Measurements from ENCODE around the gene CYB5R2.

Gene CYB5R2

GRCh38 chr11:7651700-7652099 is 21.6 kb downstream of the CYB5R2 start:
- H3K4me1 ChIP-seq (ENCODE audit: control insufficient read depth in 1 of 2, insufficient read depth in 2 of 2, low read length in 2 of 2): no peaks in the 10 kb centered on the region
- H3K27ac ChIP-seq (ENCODE audit: low read length): no peak overlapping the region
- peaks cover 41 to 58% of the 10 kb centered on the region in 2 donors for H3K36me3 ChIP-seq (ENCODE audit: control insufficient read depth in 1 of 2, insufficient read depth in 2 of 2, low read length in 2 of 2)

DNA sequence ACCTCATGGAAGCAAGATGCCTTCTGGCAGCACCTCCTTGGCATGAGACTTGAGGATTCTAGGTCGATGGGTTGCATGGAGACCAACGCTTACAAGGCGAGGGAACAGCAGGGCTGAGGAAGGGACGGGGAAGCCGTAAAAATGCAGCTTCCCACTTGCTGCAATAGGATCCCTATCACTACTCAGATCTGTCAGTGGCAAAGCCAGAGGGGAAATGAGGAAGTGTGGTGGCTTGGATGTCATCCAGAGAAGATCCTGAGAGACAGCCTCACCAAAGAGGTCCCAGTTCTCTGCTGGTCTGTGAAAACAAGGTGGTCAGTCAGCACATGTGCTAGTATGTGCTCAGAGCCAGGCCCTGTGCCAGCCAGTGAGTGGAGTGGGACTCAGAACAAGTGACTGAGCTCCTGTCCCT is 22.2 kb downstream of the CYB5R2 start:
- no peak overlapping the region for H3K4me3 ChIP-seq (ENCODE audit: low read depth in 1 of 2, low read length in 2 of 2)
- H3K36me3 ChIP-seq (ENCODE audit: control insufficient read depth in 1 of 2, insufficient read depth in 2 of 2, low read length in 2 of 2): peaks cover 41 to 58% of the 10 kb centered on the region in 2 donors
- H3K27me3 ChIP-seq (ENCODE audit: low read depth, low read length): no peaks in the 10 kb centered on the region
- H3K9me3 ChIP-seq (ENCODE audit: control insufficient read depth in 1 of 2, low read length in 2 of 2): no peaks in the 10 kb centered on the region
- no peak overlapping the region for H3K27ac ChIP-seq (ENCODE audit: low read length)
- no peaks in the 10 kb centered on the region for H3K4me1 ChIP-seq (ENCODE audit: control insufficient read depth in 1 of 2, insufficient read depth in 2 of 2, low read length in 2 of 2)

More at GRCh38 chr11:7651700-7652099, 21.6 kb downstream of the CYB5R2 start:
- no peaks in the 10 kb centered on the region for H3K27me3 ChIP-seq (ENCODE audit: low read depth, low read length)
- H3K4me3 ChIP-seq (ENCODE audit: low read depth in 1 of 2, low read length in 2 of 2): no peak overlapping the region
- no peaks in the 10 kb centered on the region for H3K9me3 ChIP-seq (ENCODE audit: control insufficient read depth in 1 of 2, low read length in 2 of 2)

DNA sequence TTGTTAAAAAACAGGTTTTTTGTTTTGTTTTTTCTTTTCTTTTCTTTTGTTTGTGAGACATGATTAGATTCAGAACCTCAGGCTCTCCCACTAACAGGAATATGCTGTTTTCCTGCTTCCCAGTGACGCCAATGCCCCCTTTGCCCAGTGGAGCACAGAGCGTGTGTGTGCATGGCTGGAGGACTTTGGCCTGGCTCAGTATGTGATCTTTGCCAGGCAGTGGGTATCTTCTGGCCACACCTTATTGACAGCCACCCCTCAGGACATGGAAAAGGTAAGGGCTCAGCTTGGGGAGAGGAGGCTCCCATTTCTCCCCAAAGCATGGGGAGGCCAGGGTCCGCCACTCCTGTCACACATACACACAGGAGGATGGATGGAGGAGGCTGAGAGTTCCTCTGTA is 25.0 kb downstream of the CYB5R2 start:
- H3K27ac ChIP-seq (ENCODE audit: low read length): no peak overlapping the region
- H3K36me3 ChIP-seq (ENCODE audit: control insufficient read depth in 1 of 2, insufficient read depth in 2 of 2, low read length in 2 of 2): peaks cover 34 to 37% of the 10 kb centered on the region in 2 donors
- no peaks in the 10 kb centered on the region for H3K9me3 ChIP-seq (ENCODE audit: control insufficient read depth in 1 of 2, low read length in 2 of 2)
- H3K4me3 ChIP-seq (ENCODE audit: low read depth in 1 of 2, low read length in 2 of 2): no peak overlapping the region
- H3K27me3 ChIP-seq (ENCODE audit: low read depth, low read length): no peaks in the 10 kb centered on the region
- no peaks in the 10 kb centered on the region for H3K4me1 ChIP-seq (ENCODE audit: control insufficient read depth in 1 of 2, insufficient read depth in 2 of 2, low read length in 2 of 2)

DNA sequence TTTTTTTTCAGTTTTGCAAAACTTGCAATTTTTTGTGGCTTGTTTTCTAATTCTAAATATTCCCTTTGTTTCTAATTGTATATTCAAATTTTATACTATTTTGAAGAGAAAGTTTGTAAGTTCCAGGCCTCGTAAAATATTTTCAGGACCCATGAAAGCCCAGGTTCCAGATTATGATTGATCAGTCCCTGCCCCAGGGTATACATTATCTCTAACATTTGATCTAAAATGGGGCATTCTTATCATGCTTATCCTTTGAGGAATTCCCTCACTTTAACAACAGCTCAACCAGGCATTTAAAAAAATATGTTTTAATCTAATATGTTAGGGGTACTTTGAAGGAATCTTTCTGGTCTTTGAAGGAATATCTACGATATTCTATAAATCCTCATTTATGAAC is 26.4 kb downstream of the CYB5R2 start:
- H3K9me3 ChIP-seq (ENCODE audit: control insufficient read depth in 1 of 2, low read length in 2 of 2): no peaks in the 10 kb centered on the region
- H3K4me3 ChIP-seq (ENCODE audit: low read depth in 1 of 2, low read length in 2 of 2): no peak overlapping the region
- peaks cover 29 to 36% of the 10 kb centered on the region in 2 donors for H3K36me3 ChIP-seq (ENCODE audit: control insufficient read depth in 1 of 2, insufficient read depth in 2 of 2, low read length in 2 of 2)
- no peaks in the 10 kb centered on the region for H3K4me1 ChIP-seq (ENCODE audit: control insufficient read depth in 1 of 2, insufficient read depth in 2 of 2, low read length in 2 of 2)
- H3K27ac ChIP-seq (ENCODE audit: low read length): no peak overlapping the region
- H3K27me3 ChIP-seq (ENCODE audit: low read depth, low read length): no peaks in the 10 kb centered on the region

GRCh38 chr11:7645206-7645605 is 28.1 kb downstream of the CYB5R2 start:
- Histone ChIP-seq H3K9me3 (ENCODE audit: control insufficient read depth in 1 of 2, low read length in 2 of 2) (no peaks in the 10 kb centered on the region), H3K4me3 (ENCODE audit: low read depth in 1 of 2, low read length in 2 of 2) (no peak overlapping the region), H3K27me3 (ENCODE audit: low read depth, low read length) (no peaks in the 10 kb centered on the region), H3K27ac (ENCODE audit: low read length) (no peak overlapping the region), H3K36me3 (ENCODE audit: control insufficient read depth in 1 of 2, insufficient read depth in 2 of 2, low read length in 2 of 2) (peaks cover 24 to 42% of the 10 kb centered on the region in 2 donors), H3K4me1 (ENCODE audit: control insufficient read depth in 1 of 2, insufficient read depth in 2 of 2, low read length in 2 of 2) (no peaks in the 10 kb centered on the region)

DNA sequence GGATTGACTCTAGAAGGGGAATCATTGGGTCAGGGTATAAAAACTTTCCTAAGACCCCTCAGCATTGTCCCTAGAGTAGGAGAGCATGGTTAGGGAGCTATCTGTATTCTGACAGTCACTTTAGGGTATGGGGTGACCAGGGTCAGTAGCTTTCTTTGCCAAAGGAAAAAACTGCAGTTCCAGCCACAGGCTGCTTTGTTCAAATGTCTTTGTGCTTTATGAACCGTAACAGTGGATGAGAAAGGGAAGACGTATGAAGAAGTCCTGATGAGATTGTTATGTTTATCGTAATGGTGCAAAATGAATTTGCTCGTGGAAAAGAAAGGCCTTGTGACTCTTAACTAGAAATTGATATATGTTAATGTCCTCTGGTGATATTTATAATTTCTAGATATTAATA is 30.0 kb downstream of the CYB5R2 start:
- Histone ChIP-seq H3K4me1 (ENCODE audit: control insufficient read depth in 1 of 2, insufficient read depth in 2 of 2, low read length in 2 of 2) (peaks cover 0 to 6% of the 10 kb centered on the region in 2 donors), H3K27me3 (ENCODE audit: low read depth, low read length) (no peaks in the 10 kb centered on the region), H3K27ac (ENCODE audit: low read length) (no peak overlapping the region), H3K9me3 (ENCODE audit: control insufficient read depth in 1 of 2, low read length in 2 of 2) (no peaks in the 10 kb centered on the region), H3K4me3 (ENCODE audit: low read depth in 1 of 2, low read length in 2 of 2) (no peak overlapping the region), H3K36me3 (ENCODE audit: control insufficient read depth in 1 of 2, insufficient read depth in 2 of 2, low read length in 2 of 2) (peaks cover 24 to 42% of the 10 kb centered on the region in 2 donors)

DNA sequence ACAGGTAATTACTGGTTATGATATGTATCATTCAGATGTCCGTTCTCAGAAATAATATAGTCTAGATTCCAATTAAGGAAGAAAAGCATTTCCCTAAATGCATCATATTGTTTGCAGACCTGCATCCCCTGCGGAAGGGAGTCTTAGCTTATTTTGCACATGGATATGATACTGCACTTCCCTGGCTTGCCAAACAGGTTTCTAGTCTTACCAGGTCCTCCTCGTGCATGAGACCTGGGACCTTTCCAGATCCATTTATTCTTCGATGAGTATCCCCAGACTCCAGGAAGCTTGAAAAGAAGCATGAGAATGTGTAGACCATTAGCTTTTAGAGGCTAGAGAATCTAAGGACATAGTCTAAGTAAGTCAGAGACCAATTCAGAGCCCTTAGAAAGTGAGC is 30.6 kb downstream of the CYB5R2 start:
- Histone ChIP-seq H3K27ac (ENCODE audit: low read length) (no peak overlapping the region), H3K4me3 (ENCODE audit: low read depth in 1 of 2, low read length in 2 of 2) (no peak overlapping the region), H3K27me3 (ENCODE audit: low read depth, low read length) (no peaks in the 10 kb centered on the region), H3K9me3 (ENCODE audit: control insufficient read depth in 1 of 2, low read length in 2 of 2) (no peaks in the 10 kb centered on the region), H3K36me3 (ENCODE audit: control insufficient read depth in 1 of 2, insufficient read depth in 2 of 2, low read length in 2 of 2) (peaks cover 24 to 42% of the 10 kb centered on the region in 2 donors), H3K4me1 (ENCODE audit: control insufficient read depth in 1 of 2, insufficient read depth in 2 of 2, low read length in 2 of 2) (peaks cover 0 to 6% of the 10 kb centered on the region in 2 donors)

DNA sequence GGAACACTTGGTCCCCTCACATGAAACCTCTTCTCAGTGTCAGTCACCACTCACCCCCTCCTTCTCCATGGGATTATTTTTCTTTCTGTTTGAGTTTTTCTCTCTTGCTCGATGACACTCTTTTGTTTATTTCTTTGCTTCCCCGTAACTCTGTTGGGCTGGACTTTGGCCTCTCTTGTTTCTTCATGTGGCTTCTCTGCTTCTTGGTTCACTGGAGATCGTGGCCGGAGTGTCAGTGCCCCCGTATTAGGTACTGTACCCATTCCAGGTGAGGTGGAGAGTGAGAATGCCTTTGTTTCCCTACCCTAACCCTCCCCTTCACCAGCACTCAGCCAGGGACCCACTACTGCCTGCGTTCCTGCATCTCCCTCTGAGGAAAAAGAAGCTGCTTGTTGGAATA is 32.5 kb downstream of the CYB5R2 start:
- Histone ChIP-seq H3K4me3 (ENCODE audit: low read depth in 1 of 2, low read length in 2 of 2) (no peak overlapping the region), H3K27me3 (ENCODE audit: low read depth, low read length) (no peaks in the 10 kb centered on the region), H3K9me3 (ENCODE audit: control insufficient read depth in 1 of 2, low read length in 2 of 2) (no peaks in the 10 kb centered on the region), H3K36me3 (ENCODE audit: control insufficient read depth in 1 of 2, insufficient read depth in 2 of 2, low read length in 2 of 2) (peaks cover 24 to 50% of the 10 kb centered on the region in 2 donors), H3K4me1 (ENCODE audit: control insufficient read depth in 1 of 2, insufficient read depth in 2 of 2, low read length in 2 of 2) (peaks cover 0 to 6% of the 10 kb centered on the region in 2 donors), H3K27ac (ENCODE audit: low read length) (no peak overlapping the region)

- Histone ChIP-seq H3K27me3 (ENCODE audit: low read depth, low read length) (no peaks in the 10 kb centered on the region), H3K27ac (ENCODE audit: low read length) (peak overlapping the region; percentile 25), H3K9me3 (ENCODE audit: control insufficient read depth in 1 of 2, low read length in 2 of 2) (no peaks in the 10 kb centered on the region), H3K36me3 (ENCODE audit: control insufficient read depth in 1 of 2, insufficient read depth in 2 of 2, low read length in 2 of 2) (peaks cover 28 to 61% of the 10 kb centered on the region in 2 donors), H3K4me3 (ENCODE audit: low read depth in 1 of 2, low read length in 2 of 2) (no peak overlapping the region), H3K4me1 (ENCODE audit: control insufficient read depth in 1 of 2, insufficient read depth in 2 of 2, low read length in 2 of 2) (peaks cover 0 to 6% of the 10 kb centered on the region in 2 donors)
Measured at GRCh38 chr11:7639643-7640025, 33.7 kb downstream of the CYB5R2 start.

- Histone ChIP-seq H3K27ac (ENCODE audit: low read length) (peak overlapping the region; percentile 25), H3K36me3 (ENCODE audit: control insufficient read depth in 1 of 2, insufficient read depth in 2 of 2, low read length in 2 of 2) (peaks cover 32 to 66% of the 10 kb centered on the region in 2 donors), H3K4me3 (ENCODE audit: low read depth in 1 of 2, low read length in 2 of 2) (no peak overlapping the region), H3K4me1 (ENCODE audit: control insufficient read depth in 1 of 2, insufficient read depth in 2 of 2, low read length in 2 of 2) (peaks cover 0 to 6% of the 10 kb centered on the region in 2 donors), H3K27me3 (ENCODE audit: low read depth, low read length) (no peaks in the 10 kb centered on the region), H3K9me3 (ENCODE audit: control insufficient read depth in 1 of 2, low read length in 2 of 2) (no peaks in the 10 kb centered on the region)
Measured at GRCh38 chr11:7638710-7639642, 34.3 kb downstream of the CYB5R2 start.

DNA sequence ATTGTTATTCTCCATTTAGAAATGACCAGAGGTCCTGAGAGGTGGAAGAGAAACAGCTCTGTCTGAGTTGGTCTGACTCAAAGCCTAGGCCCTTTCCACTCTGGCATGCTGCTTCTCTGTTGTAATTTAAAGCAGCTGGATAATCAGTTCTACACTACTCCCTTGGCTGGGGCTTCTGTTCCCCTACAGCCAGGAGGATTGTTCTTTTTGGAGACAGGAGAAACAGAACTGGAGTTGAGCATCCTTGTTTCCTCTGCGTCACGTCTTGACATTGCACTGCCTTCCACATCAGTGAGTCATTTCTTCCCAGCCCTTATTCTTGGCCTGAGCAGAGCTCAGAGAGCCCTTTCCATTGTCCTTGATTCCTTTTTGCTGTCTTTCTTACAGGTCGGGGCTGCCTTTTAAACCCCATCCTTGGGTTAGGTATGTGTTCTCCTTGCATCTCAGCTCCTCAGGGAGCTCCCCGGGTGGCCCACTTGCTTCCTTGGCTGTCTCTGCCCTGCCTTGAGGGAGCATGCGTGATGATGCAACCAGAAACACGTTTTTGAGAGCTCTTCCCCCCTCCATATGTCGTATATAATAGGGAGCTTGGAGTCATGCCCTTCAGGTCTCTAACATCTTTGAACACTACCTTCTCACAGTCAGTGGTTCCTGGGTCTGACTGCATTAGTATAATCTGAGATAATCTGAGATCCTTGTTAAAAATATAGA is 35.7 kb downstream of the CYB5R2 start:
- Histone ChIP-seq H3K4me3 (ENCODE audit: low read depth in 1 of 2, low read length in 2 of 2) (no peak overlapping the region), H3K27me3 (ENCODE audit: low read depth, low read length) (no peaks in the 10 kb centered on the region), H3K9me3 (ENCODE audit: control insufficient read depth in 1 of 2, low read length in 2 of 2) (no peaks in the 10 kb centered on the region), H3K4me1 (ENCODE audit: control insufficient read depth in 1 of 2, insufficient read depth in 2 of 2, low read length in 2 of 2) (peaks cover 0 to 6% of the 10 kb centered on the region in 2 donors), H3K27ac (ENCODE audit: low read length) (peak overlapping the region; percentile 65), H3K36me3 (ENCODE audit: control insufficient read depth in 1 of 2, insufficient read depth in 2 of 2, low read length in 2 of 2) (peaks cover 42 to 70% of the 10 kb centered on the region in 2 donors)
